Measurements from ENCODE around the gene CDH23.

Gene CDH23

DNA sequence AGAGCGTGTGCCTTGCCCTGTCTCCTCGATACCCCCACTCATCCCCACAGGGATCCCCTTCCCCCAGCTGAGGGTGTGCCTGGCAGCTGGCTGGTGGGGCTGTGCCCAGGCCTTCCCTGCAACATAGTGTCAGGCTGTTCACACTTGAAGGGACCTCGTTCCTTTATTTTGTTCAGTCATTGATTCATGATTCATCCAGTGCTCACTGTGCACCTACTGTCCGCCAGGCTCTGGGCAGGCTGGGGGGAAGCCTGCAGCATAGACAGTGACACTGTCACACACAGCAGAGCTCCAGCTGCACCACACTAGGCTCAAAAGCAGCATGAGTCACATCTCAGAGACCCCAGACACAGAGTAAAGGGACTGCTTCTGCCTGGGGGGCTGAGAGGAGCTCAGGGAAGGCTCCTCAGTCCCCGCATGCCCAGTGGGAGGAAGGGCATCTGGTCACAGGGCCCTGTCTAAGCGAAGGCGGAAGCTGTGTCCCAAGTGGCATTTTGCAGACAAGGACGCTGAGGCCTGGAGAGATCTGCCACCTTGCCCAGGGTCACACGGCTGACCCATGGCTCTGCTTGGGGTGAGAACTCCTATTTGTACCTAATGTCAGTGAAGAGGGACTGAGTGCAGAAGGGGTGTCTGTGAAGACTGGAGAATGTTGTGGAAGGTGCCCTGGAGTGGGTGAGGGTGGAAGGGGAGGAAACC, 27.9 kb downstream of the CDH23 start:
- DNase-seq: no peak

DNA sequence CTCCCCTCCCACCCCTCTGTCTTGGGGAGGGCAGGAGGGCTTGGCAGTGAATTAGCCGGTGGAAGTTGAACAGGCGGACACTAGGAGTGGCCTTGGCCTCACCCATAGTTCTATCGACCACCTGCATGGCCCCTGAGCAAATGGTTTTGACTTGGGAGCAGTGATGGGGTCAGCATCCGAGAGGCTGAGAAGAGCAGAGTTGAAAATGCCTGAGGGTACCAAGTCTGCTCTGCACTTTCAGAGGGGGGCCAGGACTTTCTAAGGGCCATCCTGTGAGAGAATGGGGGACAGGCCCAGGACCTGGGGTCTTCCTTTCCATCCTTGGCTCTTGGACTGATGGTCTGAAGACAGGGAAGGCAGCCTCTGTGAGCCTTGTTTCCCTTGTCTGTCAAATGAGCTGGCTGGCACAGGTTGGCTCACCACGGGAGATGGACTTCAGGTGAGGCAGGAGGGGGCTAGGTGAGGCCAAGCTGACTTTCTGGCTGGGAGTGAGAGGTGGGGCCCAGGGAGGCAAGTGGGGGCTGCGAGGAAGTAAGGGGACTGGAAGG, 29.4 kb downstream of the CDH23 start:
- DNase-seq: no peak

DNA sequence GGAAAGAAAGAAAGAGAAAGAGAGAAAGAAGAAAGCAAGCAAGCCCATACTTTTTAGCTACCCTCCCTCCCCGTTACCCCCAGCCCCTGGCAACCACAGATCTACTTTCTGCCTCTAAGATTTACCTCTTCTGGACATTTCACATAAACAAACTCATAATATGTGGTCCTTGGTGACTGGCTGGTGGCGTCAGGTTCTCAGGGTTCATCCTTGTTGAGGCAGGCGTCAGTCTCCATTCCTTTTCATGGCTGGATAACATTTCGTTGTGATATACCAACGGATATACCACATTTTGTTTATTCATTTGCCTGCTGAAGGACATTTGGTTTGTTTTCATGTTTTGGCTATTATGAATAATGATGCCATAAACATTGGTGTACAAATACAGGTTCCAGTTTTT, 30.5 kb downstream of the CDH23 start:
- no peak for DNase-seq

DNA sequence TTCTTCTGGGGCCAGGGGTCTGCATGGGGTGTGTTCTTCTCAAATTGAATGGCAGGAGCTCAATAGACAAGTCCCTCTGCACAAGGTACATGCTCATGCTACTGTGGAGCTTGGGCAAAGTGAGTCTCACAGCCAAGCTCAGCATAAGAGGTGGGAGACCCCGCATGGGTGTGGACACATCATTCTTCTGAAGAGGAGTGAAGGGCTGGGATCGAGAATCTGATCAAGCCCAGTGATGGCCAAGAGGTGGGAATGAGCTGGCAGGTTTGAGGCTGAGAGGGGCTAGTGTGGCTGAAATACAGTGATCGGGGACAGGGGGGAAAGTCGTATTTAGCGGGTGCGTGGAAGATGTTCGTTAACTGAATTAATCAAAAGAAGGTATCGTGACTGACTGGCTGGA, 32.6 kb downstream of the CDH23 start:
- no peak for DNase-seq

DNA sequence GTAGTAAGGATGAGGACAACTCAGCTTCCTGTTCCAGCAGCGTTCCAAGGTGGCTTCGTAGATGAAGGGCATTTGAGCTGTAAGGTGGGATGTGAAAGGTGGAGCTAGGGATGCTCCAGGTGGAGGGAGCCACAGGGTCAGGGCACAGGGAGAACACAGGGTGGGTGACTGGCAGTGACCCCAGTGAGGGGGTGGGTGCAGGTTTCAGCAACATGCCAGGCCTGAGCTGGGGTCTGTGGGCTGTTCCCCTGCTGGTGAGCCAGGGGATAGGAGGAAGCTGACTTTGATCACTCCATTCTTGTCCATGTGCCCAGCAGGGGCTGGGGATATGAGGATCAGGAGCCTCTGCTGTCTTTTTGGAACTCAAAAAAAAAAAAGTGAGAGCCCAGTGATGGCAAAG, 33.2 kb downstream of the CDH23 start:
- DNase-seq: no peak

DNA sequence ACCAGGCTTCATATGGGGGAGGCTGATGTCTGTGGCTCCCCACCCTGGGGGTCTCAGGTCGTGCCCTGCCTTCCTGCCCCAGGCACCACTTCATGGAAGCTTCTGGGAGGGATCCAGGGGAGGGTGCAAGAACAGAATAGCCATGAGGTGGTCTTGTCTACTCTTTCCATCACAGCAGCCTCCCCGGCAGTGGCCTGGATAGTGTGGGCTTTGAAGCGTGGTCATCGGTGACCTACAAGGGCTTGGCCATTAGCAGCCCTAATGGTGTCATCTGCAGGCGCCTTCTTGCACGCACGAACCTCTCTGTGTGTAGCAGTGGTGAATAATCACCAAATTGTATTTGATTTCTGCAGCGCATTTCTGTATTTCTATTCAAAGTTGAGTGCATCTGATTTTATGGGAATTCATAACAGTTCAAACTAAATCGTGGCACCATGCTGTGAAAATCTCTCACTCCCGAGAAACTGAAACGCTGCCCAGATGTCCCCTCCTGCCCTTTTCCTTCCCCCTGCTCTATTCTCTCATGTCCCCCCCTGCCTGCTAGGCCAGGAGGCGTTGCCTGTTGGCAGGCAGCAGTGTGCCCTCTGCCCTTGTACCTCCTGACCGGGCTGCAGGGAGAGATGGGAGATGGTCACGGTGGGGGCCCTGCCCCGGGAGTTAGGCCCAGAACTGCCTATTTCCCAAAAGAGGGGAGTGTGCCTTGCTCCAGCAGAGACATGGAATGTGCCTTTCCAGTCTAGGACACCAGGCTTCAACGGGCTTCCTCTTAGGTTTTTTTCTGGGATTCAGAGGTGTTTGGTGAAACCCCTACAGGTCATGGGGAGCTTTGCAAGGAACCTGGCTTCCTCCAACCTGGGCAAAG, 34.8 kb downstream of the CDH23 start:
- DNase-seq: no peak

DNA sequence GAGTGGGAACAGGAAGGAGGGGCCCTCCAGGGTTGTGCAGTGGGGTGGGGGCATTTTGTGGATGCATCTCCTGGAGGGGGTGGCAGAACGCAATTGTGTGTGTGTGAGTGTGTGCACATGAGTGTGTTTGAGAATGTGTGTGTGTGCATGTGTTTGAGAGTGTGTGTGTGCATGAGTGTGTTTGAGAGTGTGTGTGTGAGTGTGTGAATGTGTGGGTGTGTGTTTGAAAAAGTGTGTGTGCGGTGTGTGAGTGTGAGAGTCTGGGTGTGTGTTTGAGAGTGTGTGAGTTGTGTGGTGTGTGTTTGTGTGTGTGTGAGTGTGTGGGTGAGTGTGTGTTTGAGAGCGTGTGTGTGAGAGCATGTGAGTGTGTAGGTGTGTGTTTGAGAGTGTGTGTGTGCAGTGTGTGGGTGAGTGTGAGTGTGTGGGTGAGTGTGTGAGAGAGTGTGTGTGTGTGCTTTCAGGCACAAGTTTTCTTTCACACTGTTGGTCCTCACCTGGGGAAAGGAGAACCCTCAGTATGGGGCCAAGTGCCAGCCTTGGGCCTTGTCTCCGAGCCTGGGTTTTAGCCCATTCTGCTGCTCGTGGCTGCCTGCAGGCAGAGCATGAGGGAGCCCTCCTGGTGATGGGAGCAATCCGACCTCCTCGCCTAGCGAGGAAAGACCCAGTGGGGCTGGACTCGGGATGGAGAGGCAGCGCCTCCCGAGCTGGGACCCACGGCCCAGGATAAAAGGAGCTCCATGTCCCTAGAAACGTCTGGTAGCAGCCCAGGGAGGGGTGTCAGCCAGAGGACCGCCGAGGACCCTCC, 35.6 kb downstream of the CDH23 start:
- no peak for DNase-seq

DNA sequence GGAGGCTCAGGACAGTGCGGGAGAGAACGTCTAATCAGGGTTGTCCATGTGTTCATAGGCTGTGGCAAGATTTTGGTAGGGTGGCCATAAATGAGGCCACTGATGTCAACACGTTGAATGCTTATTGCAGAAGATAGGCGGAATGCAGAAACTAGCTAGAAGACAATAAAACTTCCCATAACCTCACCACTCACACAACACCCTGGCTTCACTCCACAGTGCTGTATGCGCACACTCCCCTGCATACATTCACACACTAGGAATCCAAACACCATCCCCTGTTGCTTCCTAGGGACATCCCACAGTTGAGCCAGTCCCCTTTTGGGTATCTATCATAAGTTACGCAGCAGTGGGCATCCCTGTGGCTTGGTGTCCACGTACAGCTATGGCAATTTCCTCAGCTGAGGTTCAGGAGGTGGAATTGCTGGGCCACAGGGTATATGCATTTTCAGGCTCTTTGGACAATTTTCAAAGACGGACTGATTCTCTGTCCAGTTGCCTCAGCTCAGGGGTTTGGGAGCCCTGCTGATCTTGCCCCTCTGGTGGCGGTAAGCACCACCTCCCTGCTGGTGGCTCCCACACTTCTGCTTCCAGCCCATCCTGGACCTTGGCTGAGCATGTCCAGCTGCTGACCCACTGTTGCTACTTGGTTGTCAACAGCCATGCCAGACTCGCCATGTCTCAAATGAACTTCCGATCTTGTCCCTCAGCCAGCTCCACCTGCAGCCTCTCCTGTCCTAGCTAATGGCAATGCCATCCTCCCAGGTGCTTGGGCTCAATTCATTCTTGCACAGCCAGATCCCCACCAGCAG, 36.4 kb downstream of the CDH23 start:
- no peak for DNase-seq

DNA sequence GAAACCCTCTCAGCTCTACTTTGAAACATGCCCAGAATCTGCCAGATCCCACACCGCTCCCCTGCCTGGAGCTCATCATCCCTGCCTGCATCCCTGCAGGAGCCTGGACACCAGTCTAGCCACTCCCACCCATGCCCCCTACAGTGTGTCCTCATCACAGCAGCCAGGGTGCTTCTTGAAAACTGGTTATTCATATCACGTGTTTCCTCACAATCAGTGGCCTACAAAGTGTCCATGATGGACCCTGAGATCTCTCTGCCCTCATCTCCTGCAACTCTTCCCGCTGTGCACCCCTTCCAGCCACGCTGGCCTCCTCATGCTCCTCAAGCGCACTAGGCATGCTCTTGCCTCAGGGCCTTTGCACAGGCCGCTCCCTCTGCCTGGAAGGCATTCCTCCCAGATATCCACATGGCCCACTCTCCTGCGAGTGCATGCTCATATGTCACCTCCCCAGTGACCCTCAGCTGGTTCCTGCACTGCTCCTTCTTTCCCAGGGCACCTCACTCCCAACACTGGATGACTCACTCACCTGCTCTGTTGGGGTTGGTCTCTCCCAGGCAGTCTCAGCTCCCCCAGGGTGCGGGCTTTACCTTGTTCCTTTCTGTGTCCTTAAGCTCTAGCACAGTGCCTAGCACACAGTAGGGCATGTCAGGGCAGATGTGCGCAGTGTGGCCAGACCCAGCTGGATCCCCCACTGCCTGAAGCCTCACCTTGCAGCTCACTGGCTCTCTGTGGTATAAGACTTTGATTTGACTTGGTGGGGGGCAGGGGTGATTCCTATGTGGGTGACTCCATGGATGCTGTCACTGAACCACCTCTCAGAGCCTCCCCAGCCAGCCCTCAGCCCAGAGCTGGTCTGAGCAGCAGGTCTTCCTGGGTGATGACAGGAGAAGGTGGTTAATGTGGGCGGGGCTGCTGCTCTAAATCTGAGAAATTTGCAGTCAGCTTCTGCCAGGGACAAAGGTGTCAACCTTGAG, 37.3 kb downstream of the CDH23 start:
- no peak for DNase-seq

DNA sequence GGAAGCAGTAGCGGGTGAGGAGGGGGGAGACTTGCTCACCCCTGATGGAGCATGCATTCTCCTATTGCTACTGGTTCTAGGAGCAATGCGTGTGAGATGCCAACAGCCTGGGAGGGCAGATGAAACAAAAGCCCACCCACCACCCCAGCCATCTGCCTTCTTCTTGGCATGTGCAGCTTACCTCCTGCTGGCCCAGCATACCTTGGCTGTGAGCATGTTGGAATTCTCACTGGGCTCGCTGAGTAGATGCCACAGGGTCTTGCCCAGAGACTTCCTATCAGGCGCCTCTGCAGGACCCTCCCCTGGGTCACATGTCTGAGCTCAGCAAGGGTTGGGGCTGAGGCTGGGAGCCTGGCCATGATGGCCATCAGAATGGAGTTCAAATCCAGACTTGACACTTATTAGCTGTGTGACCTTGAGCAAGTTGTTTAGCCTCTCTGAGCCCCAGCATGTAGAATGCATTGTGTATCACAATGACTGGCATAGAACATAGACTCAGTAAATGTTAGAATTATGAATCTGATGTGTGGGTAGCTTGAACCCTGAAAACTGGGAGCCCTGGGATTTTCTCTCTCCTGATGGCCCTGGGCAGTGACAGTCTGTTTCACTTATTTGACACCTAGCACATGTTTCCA, 38.2 kb downstream of the CDH23 start:
- no peak for DNase-seq

DNA sequence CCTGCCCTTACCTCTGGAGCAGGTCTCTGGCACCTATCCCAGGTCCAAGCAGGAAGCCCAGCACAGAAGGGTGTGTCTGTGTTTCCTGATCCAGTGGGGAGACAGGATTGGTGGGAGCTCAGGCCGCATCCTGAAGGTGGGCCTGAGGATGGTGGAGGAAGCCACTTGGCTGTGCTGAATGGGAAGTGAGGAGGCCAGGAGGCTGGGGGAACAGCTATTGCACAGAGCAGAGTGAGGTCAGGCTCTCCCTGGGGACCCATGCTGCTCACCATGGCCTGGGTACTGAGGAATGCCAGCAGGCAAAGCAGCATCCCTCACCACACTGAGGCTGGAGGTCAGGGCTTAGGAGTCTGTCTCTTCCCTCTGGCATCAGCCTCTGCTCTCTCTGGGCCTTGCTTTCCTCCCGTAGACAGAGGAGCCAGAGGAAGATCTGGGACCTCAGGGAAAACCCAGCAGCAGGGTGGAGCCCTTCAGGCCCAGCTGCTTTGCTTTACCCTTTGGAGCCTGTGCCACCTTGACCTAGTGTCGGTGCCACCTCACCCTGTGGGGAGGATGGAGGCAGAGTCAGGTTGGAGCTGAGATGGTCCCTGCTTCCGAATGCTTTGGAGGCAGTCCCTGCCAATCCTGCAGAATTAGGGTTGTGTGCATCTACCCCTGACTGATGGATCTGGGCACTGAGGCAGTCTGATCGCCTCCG, 39.0 kb downstream of the CDH23 start:
- no peak for DNase-seq

DNA sequence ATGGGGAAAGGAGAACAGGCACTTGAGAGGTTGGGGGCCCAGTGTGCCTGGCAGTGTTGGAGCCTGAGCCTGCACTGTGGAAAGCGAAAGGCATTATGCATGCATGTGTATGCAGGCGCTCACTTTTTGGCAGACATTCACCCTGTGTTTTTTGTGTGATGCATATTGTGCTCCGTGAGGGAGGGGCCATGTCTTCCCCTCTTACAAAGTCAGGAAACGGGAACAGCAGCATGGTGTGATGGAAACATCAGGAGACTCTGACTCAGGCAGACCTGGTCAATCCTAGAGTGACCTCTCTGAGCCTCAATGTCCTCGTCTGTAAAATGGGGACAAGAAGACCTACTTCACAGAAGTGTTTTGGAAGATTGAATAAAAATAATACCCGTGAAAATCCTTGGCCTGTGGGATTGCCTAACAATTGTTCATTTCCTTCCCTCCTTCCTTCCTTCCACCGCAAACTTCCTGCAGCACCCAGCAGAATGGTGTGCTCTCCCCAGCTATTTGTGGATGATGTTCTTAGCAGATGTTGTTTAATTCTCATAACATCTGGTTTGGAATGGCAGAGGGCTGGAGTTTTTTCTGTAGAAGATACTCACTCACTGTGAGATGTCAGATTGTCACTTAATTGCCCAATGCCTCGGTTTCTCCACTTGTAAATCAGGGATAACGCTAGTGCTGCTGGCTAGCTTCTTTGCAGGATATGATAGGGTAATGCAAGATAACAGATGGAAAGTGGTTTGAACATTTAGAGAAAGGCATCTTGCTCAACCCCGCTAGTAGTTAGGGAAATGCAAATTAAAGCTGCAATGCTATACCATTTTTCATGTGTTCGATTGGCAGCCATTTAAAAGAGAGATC, 39.8 kb downstream of the CDH23 start:
- DNase-seq: no peak

DNA sequence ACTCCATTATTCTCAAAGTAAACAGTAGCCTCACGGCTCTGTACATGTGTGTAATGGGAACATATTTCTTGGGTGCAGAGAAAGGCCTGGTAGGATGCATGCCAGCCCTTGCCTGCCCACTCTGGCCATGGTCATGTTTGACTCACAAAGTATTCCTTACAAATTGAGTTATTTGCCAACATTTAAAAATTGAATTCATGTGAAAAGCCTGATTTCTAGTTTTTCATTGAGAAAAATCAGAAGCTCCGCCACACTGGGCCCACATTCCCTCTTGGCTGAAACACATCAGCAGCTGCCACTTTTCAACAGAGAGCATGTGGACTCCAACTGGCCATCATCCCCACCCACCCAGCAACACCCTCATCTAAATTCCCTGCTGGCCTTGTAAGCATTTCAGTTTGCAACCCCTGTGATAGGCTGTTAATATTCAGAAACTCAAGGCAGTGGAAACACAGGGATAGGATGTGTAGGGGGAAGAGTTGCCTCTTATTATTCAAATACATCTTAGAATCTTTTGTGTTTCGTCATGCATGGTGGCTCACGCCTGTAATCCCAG, 40.9 kb downstream of the CDH23 start:
- no peak for DNase-seq

DNA sequence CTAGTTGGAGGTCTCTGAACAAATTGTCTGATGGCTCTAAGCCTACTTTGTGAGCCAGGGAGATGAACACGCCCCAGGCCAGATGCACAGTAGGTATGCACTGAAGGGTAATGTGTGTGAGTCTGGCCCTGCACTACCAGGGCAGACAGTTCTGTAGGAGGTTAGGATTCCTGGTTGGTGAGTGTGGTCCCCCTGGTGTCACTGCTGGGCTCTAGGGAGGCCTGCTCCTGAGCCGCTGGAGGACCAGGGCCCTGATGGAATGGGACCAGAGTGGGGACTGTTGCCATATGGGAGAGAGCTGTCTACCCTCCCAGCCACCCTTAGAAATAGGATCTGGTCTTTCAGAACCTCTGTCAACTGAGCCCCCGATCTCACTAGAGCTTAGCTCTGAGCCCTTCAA, 42.0 kb downstream of the CDH23 start:
- DNase-seq: no peak

DNA sequence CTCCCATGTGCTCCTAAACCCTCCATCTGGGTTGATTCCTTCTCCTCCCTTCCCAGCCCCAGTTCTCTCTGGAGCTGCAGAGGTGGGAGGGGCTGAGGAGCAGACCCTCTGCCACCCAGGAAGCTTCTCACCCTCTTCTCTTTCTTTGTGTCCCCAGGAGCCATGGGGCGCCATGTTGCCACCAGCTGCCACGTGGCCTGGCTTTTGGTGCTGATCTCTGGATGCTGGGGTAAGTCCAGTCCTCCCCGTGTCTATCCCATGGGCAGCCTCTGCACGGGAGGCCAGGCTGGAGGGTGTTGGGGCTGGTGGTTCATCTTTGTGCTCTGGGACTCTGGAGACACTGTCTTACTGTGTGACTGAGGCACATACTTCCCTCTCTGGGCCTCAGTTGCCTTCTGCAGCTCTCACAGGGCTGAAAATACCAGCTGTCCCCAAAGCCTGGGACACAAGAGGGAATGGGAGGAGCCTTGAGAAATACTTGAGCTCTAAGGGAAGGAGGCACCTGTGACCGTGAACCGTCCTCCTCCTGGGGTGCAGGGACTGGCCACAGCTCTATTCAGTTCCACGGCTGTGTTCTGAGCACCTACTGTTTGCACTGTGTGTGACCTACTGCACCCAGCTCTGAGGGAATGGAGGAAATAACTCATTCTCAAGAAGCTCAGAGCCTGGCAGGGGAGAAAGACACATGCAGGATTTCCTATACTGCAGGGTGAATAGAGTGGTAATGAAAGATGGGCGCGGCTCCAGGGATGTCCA, 43.1 kb downstream of the CDH23 start:
- no peak for DNase-seq

DNA sequence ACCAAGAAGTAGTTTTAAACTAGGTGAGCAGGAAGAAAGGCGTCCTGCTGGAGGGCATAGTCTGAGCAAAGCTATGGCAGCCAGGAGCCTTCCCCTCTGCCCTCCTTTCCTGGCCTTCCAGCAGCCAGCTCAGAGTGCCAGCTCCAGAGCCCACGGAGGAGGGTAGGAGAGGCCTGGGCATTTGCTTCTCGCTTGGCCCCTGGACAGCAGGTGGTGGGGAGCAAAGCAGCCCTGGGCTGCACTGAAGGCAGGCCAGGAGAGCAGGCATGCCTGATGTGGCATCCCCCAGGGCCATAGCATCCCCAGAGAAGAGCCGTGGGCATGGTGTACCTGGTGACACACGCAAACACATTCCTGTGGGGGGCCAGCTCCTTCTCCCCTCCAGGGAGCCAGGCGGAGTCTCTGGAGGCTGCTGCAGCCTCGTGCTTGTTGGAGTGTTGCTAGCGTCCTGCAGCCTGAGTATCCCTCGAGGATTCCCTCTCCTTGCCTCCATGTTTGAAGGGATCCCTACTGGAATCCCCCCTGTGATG, 43.9 kb downstream of the CDH23 start:
- no peak for DNase-seq

DNA sequence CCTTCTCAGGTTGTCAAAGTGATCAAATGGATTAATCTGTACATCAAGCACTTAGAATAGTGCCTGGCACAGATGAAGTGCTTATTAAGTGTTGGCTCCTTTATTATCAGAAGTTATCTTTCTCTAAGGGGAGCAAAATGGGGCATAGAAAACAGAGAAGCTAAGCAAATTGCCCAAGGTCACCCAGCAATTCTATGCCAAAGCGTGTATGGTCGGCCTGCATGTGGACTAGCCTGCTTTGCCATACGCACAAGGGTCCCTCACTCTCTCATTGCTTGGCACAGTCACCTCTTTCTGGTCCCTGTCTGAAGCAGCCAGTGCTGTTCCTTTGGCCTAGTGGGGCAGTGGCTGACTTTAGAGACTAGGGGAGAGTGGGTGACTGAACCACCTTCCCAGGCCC, 45.3 kb downstream of the CDH23 start:
- DNase-seq: no peak

Measured in CD4-positive, alpha-beta T cell treated with Interferon gamma for 1 hour (primary cell).